GM12878 (cell line): ENCODE results near the gene ARL3. TPM values are rescaled to one million over a fixed set of nuclear protein-coding genes. Genes with fewer than 3 reads are reported as not detected.

ENCODE experiments used
- ATAC-seq: fragments of 200-7000 bp; cut with Tn5 transposase; 3 replicates; pipeline ENCODE4 v1.9.1; 2020; ENCODE audit warnings: mild to moderate bottlenecking, moderate library complexity
- BruUV-seq: library from RNA; stranded (reverse); fragments of 400-500 nt; replicated peaks from 2 replicates; lab custom pipeline; 2021; lab: Mats Ljungman, UMichigan
- CTCF ChIA-PET: fragments of 300-600 bp; sonication (Branson Sonifier 250); formaldehyde crosslinking; extraction: SDS; loops from one replicate; lab custom pipeline; 2021; ENCODE audit warnings: inconsistent platforms; lab: Yijun Ruan, JAX
- POLR2A ChIA-PET: fragments of 350-600 bp; formaldehyde crosslinking; extraction: SDS; loops from one replicate; lab custom pipeline; 2021; ENCODE audit warnings: inconsistent platforms; lab: Charles Lee
- RAD21 ChIA-PET: fragments of 300-600 bp; sonication (Branson Sonifier 250); formaldehyde crosslinking; loops from one replicate; lab custom pipeline; 2023; ENCODE audit warnings: antibody characterized with exemption; ENCODE audit not compliant: unreplicated experiment; lab: Charles Lee
- SMC1A ChIA-PET: fragments of 300-600 bp; sonication (Branson Sonifier 250); formaldehyde crosslinking; loops from one replicate; lab custom pipeline; 2023; ENCODE audit not compliant: unreplicated experiment, uncharacterized antibody; lab: Charles Lee
- DNase-seq: peaks from one replicate; pipeline ENCODE4 v3.0.0-alpha.2; 2011; ENCODE audit warnings: low read depth, low spot score
- FAIRE-seq: peaks from 3 replicates; lab custom pipeline; 2011; peaks lifted over from hg19 to GRCh38; lab: Jason Lieb, UNC
- H2AFZ ChIP-seq: 2 replicates; pipeline ENCODE4 v1.6.0; 2011; ENCODE audit warnings: low read depth, low read length, control low read depth; ENCODE audit not compliant: control insufficient read depth
- H3K27ac ChIP-seq: 2 replicates; pipeline ENCODE4 v1.5.1; 2011; ENCODE audit warnings: control low read depth; ENCODE audit not compliant: control insufficient read depth, insufficient read depth
- H3K27me3 ChIP-seq, 2 experiments: replicated peaks in 1 of 2; 2 replicates each; pipeline versions ENCODE4 v1.6.0 to v1.6.1; 2011; ENCODE audit warnings: low read length in 1 of 2; ENCODE audit not compliant: control insufficient read depth in 2 of 2, insufficient read depth in 2 of 2
- H3K36me3 ChIP-seq, 2 experiments: 2 replicates each; pipeline ENCODE4 v1.5.1; 2011; ENCODE audit warnings: low read length in 1 of 2; ENCODE audit not compliant: control insufficient read depth in 2 of 2, insufficient read depth in 2 of 2
- H3K4me1 ChIP-seq: 2 replicates; pipeline ENCODE4 v1.6.1; 2011; ENCODE audit warnings: mild to moderate bottlenecking, low read length, moderate library complexity, mixed read lengths; ENCODE audit not compliant: control insufficient read depth, insufficient read depth
- H3K4me2 ChIP-seq: 2 replicates; pipeline ENCODE4 v1.6.0; 2011; ENCODE audit warnings: control low read depth; ENCODE audit not compliant: control insufficient read depth, insufficient read depth
- H3K4me3 ChIP-seq: fragments of 200-600 bp; sonication (generic); 2 replicates; pipeline ENCODE4 v1.5.1; 2016
- H3K79me2 ChIP-seq: 2 replicates; pipeline ENCODE4 v1.6.0; 2011; ENCODE audit warnings: low read length; ENCODE audit not compliant: control insufficient read depth, insufficient read depth
- H3K9ac ChIP-seq: 2 replicates; pipeline ENCODE4 v1.8.0; 2011; ENCODE audit warnings: low read length, control low read depth, mixed read lengths; ENCODE audit not compliant: control insufficient read depth, insufficient read depth
- H3K9me3 ChIP-seq: replicated peaks from 3 replicates; pipeline ENCODE4 v1.5.1; 2011; ENCODE audit warnings: mild to moderate bottlenecking, low read length; ENCODE audit not compliant: control insufficient read depth, insufficient read depth
- H4K20me1 ChIP-seq: 2 replicates; pipeline ENCODE4 v1.6.0; 2011; ENCODE audit not compliant: control insufficient read depth, insufficient read depth
- NFIC ChIP-seq: IDR thresholded peaks from 2 replicates; pipeline ENCODE4 v1.6.1; 2012; ENCODE audit warnings: low read depth, mild to moderate bottlenecking, inconsistent platforms, low read length, moderate library complexity
- POLR2A ChIP-seq: IDR thresholded peaks from 2 replicates; pipeline ENCODE4 v1.6.1; 2011; ENCODE audit warnings: low read depth, mild to moderate bottlenecking, low read length
- SUZ12 ChIP-seq: fragments of 200-600 bp; sonication (generic); IDR thresholded peaks from one replicate; pipeline ENCODE4 v1.6.1; 2018; ENCODE audit warnings: antibody characterized with exemption, mild to moderate bottlenecking; ENCODE audit not compliant: unreplicated experiment
- WGBS: methylation state at CpG from one replicate; pipeline ENCODE4 v1.1.6; 2016; ENCODE audit warnings: low lambda C conversion rate; ENCODE audit not compliant: insufficient replicate concordance, insufficient coverage; ENCODE audit errors: missing lambda C conversion rate; 5-methylcytosine and 5-hydroxymethylcytosine counted together
- in situ Hi-C: fragments of 300-500 bp; cut with MboI; formaldehyde crosslinking; loops from 9 replicates; pipeline ENCODE4 v1.14.3; 2018; ENCODE audit warnings: mixed read lengths
- intact Hi-C: fragments of 100-400 bp; cut with micrococcal nuclease; formaldehyde crosslinking; loops from one replicate; pipeline ENCODE4 v1.14.2; 2022; ENCODE audit not compliant: unreplicated experiment
- polyA plus RNA-seq, 11 experiments: library from polyadenylated mRNA; depleted of rRNA in 4 of 11; unstranded in 6 of 11; stranded (reverse) in 5 of 11; fragments of >200 nt; fragmentation: Nextera tagmentation in 4 of 11; fragmentation: Illumina TruSeq in 1 of 11; extraction: Ambion mirVana in 4 of 11; extraction: Trizol in 1 of 11; gene quantifications; 1 replicate in 1 of 11; 2 replicates in 10 of 11; pipeline versions ENCODE4 v1.2.1 to v1.2.3, GENCODE V29; 2011 to 2016; ENCODE audit warnings: inconsistent platforms in 2 of 11, missing spikeins in 2 of 11, low read depth in 1 of 11
- total RNA-seq, 4 experiments: library from RNA; depleted of rRNA in 3 of 4; stranded (reverse); fragments of >200 nt in 3 of 4; fragmentation: Illumina TruSeq in 1 of 4; extraction: Trizol in 1 of 4; gene quantifications; 2 replicates each; pipeline versions ENCODE4 v1.2.1 to v1.2.3, GENCODE V29; 2013 to 2021
- TF ChIP-seq, protein P1 (sequence below): fragments of 150-350 bp; IDR thresholded peaks from 2 replicates; pipeline ENCODE4 v1.6.1; 2014; ENCODE audit warnings: mild to moderate bottlenecking, low read depth, low read length
- TF ChIP-seq, protein P2 (sequence below): IDR thresholded peaks from 2 replicates; pipeline ENCODE4 v1.6.1; 2012; ENCODE audit warnings: low read depth, low read length, improper control_type of control experiment
- TF ChIP-seq, protein P3 (sequence below): fragments of 450-650 bp; IDR thresholded peaks from 2 replicates; pipeline ENCODE4 v1.6.1; 2017; ENCODE audit warnings: mild to moderate bottlenecking, moderate library complexity

Gene ARL3
- total and polyA plus RNA-seq, 10 of the 15 experiments (the other 5 are each of a cell fraction or from before 2014, with no cell fraction given) = 4.9 to 26.1 (median 11.0) TPM

DNA sequence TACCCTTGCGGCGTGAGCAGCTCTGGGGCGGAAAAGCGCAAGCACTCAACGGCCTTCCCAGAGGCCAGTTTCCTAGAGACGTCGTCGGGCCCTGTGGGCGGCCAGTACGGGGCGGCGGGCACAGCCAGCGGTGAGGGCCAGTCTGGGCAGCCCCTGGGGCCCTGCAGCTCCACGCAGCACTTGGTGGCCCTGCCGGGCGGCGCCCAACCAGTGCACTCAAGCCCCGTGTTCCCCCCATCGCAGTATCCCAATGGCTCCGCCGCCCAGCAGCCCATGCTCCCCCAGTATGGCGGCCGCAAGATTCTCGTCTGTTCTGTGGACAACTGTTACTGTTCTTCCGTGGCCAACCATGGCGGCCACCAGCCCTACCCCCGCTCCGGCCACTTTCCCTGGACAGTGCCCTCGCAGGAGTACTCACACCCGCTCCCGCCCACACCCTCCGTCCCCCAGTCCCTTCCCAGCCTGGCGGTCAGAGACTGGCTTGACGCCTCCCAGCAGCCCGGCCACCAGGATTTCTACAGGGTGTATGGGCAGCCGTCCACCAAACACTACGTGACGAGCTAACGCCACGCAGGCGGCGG is 57.3 kb downstream of the ARL3 start:
- no peak overlapping the region for H3K27ac ChIP-seq
- CTCF ChIA-PET = interaction anchor here (13.5 kb wide), 1 partner anchor 20 kb away, joined by 128 read pairs; no protein-coding TSS in a partner anchor
- peaks cover 18% of the 10 kb centered on the region for H3K79me2 ChIP-seq
- H3K4me1 ChIP-seq = peaks cover 37% of the 10 kb centered on the region
- H3K9ac ChIP-seq = no peak overlapping the region
- in situ Hi-C loops = no loop called here
- intact Hi-C loops = no loop called here
- FAIRE-seq (no peak), ATAC-seq (no peak), DNase-seq (no peak)
- H3K4me2 ChIP-seq = no peak overlapping the region
- 0 out of 2 replicates have a peak, but pooled peaks have one; percentile 19 for TF ChIP-seq POLR2A
- TF ChIP-seq, protein P1, sequence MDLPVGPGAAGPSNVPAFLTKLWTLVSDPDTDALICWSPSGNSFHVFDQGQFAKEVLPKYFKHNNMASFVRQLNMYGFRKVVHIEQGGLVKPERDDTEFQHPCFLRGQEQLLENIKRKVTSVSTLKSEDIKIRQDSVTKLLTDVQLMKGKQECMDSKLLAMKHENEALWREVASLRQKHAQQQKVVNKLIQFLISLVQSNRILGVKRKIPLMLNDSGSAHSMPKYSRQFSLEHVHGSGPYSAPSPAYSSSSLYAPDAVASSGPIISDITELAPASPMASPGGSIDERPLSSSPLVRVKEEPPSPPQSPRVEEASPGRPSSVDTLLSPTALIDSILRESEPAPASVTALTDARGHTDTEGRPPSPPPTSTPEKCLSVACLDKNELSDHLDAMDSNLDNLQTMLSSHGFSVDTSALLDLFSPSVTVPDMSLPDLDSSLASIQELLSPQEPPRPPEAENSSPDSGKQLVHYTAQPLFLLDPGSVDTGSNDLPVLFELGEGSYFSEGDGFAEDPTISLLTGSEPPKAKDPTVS = no peak
- WGBS = 99% methylated on average over 42 of the region's 42 CpGs
- H3K4me3 ChIP-seq = no peak overlapping the region
- RAD21 ChIA-PET = no interaction called here
- BruUV-seq = no TSS peak
- H2AFZ ChIP-seq = no peak overlapping the region
- SMC1A ChIA-PET = interaction anchor here (1.1 to 1.5 kb wide), 3 partner anchors 9 to 55 kb away, joined by 3 to 4 read pairs (median 3); no protein-coding TSS in a partner anchor
- H3K9me3 ChIP-seq = no peaks in the 10 kb centered on the region
- H4K20me1 ChIP-seq = no peaks in the 10 kb centered on the region
- H3K27me3 ChIP-seq = no peaks in the 10 kb centered on the region
- POLR2A ChIA-PET = interaction anchor here (0.5 to 14.1 kb wide), 3 partner anchors 13 to 56 kb away, joined by 3 to 151 read pairs (median 3); partner anchors contain the start of gene TRIM8
- peaks cover 29 to 37% of the 10 kb centered on the region in 2 experiments for H3K36me3 ChIP-seq

DNA sequence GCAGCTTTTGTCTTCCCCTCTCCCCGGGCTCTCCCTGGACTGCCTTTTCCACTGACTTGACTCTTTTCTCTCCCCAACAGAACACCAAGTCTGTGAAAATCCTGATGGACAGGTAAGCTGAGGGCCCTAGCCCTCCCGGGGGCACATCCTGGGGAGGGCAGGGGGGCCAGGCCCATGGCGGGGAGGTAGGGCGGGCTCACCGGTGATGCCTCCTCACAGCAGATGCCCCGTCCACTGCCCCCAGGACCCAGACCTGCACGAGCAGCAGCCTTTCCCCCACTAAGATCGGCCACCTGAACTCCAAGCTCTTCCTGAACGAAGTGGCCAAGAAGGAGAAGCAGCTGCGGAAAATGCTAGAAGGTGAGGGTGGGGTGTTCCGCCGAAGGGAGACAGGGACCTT is 58.2 kb downstream of the ARL3 start:
- Histone ChIP-seq H3K4me1 (peaks cover 37% of the 10 kb centered on the region), H3K79me2 (peaks cover 27% of the 10 kb centered on the region), H3K9me3 (no peaks in the 10 kb centered on the region), H4K20me1 (no peaks in the 10 kb centered on the region), H3K9ac (no peak overlapping the region), H3K27ac (no peak overlapping the region), H3K4me3 (no peak overlapping the region), H2AFZ (no peak overlapping the region), H3K36me3 (peaks cover 29 to 37% of the 10 kb centered on the region in 2 experiments), H3K4me2 (no peak overlapping the region), H3K27me3 (no peaks in the 10 kb centered on the region)
- intact Hi-C loops = no loop called here
- 93% methylated on average over 12 of the region's 12 CpGs for WGBS
- CTCF ChIA-PET = interaction anchor here (1.4 to 13.5 kb wide), 2 partner anchors 21 to 72 kb away, joined by 3 to 128 read pairs; no protein-coding TSS in a partner anchor
- no peak for ATAC-seq
- POLR2A ChIA-PET = interaction anchor here (1.1 to 14.1 kb wide), 4 partner anchors 9 to 20 kb away, joined by 4 to 151 read pairs (median 4); no protein-coding TSS in a partner anchor
- FAIRE-seq = no peak
- in situ Hi-C loops = no loop called here
- BruUV-seq = no TSS peak
- RAD21 ChIA-PET = no interaction called here
- SMC1A ChIA-PET = interaction anchor here (1.1 to 1.5 kb wide), 4 partner anchors 10 to 56 kb away, joined by 3 to 4 read pairs (median 3); no protein-coding TSS in a partner anchor
- no peak for DNase-seq
- TF ChIP-seq NFIC = no peak
- TF ChIP-seq SUZ12 = no peak
- TF ChIP-seq, protein P2, sequence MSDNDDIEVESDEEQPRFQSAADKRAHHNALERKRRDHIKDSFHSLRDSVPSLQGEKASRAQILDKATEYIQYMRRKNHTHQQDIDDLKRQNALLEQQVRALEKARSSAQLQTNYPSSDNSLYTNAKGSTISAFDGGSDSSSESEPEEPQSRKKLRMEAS = no peak
- TF ChIP-seq, protein P3, sequence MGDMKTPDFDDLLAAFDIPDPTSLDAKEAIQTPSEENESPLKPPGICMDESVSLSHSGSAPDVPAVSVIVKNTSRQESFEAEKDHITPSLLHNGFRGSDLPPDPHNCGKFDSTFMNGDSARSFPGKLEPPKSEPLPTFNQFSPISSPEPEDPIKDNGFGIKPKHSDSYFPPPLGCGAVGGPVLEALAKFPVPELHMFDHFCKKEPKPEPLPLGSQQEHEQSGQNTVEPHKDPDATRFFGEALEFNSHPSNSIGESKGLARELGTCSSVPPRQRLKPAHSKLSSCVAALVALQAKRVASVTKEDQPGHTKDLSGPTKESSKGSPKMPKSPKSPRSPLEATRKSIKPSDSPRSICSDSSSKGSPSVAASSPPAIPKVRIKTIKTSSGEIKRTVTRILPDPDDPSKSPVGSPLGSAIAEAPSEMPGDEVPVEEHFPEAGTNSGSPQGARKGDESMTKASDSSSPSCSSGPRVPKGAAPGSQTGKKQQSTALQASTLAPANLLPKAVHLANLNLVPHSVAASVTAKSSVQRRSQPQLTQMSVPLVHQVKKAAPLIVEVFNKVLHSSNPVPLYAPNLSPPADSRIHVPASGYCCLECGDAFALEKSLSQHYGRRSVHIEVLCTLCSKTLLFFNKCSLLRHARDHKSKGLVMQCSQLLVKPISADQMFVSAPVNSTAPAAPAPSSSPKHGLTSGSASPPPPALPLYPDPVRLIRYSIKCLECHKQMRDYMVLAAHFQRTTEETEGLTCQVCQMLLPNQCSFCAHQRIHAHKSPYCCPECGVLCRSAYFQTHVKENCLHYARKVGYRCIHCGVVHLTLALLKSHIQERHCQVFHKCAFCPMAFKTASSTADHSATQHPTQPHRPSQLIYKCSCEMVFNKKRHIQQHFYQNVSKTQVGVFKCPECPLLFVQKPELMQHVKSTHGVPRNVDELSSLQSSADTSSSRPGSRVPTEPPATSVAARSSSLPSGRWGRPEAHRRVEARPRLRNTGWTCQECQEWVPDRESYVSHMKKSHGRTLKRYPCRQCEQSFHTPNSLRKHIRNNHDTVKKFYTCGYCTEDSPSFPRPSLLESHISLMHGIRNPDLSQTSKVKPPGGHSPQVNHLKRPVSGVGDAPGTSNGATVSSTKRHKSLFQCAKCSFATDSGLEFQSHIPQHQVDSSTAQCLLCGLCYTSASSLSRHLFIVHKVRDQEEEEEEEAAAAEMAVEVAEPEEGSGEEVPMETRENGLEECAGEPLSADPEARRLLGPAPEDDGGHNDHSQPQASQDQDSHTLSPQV = no peak
